Measurements from ENCODE around the gene HIP1R. TPM values are rescaled to one million over a fixed set of nuclear protein-coding genes. Genes with fewer than 3 reads are reported as not detected.

Gene HIP1R
- total and polyA plus RNA-seq, 2 of the 8 experiments (the other 6 are each of a cell fraction or from before 2014, with no cell fraction given), result 11.2 to 14.5 TPM

DNA sequence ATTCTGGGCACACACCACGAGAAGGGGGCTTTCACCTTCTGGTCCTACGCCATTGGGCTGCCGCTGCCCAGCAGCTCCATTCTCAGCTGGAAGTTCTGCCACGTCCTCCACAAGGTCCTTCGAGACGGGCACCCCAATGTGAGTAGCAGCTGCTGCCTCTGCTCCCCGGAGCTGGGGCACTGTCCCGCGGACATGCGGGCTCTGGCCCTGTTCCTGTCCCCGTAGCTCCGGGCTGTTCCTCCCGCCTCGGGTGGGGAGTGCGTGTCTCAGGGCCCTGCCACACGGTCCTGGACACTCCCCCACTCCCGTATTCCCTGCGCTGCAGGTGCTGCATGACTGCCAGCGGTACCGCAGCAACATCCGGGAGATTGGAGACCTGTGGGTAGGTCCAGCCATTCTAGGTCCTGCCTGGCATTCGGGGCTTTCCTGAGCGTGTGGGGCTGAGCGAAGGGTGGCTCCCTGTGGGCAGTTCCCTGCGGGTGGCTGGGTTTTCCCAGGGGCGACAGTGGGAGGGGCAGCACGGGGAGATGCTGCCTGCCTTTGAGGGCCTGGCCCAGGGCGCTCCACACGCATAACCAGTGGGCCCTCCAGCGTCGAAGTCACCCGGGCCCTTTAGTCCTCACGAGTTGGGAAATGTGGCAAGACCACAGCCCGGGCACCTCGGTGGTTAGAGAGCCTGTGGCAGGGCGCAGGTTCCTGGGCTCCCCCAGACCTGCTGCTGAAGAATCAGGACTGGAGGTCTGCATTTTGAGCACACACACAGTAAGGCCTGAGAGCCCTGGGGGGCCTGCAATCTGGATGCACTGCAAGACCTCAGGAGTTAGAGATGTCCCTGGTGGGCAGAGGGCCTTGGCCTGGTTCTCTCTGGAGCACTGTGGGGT, 13.5 kb downstream of the HIP1R start:
- Histone ChIP-seq H3K79me1 (ENCODE audit: low read depth, low read length) (peaks cover 4% of the 10 kb centered on the region), H2AK5ac (ENCODE audit: low read depth, low read length) (no peak overlapping the region), H3K9ac (replicated peaks in 1 of 4; ENCODE audit: extremely low read depth in 1 of 4, low read depth in 3 of 4, low read length in 3 of 4) (no peak overlapping the region), H4K91ac (replicated peaks; ENCODE audit: insufficient read length, low read length) (no peak overlapping the region), H3K23me2 (ENCODE audit: low read depth, low read length) (no peaks in the 10 kb centered on the region), H3K27ac (ENCODE audit: low read depth, low read length) (no peak overlapping the region), H4K5ac (ENCODE audit: insufficient read length, low read depth, low read length) (no peak overlapping the region), H4K8ac (ENCODE audit: extremely low read depth, insufficient read depth, low read length) (no peak overlapping the region), H3K18ac (ENCODE audit: extremely low read depth, low read length) (no peak overlapping the region), H4K20me1 (replicated peaks in 1 of 2; ENCODE audit: control insufficient read depth in 1 of 2, insufficient read depth in 2 of 2, low read length in 2 of 2) (peaks cover 9 to 11% of the 10 kb centered on the region in 2 experiments), H3K9me3 (ENCODE audit: insufficient read depth in 2 of 2, low read depth in 1 of 2, low read length in 1 of 2) (no peaks in the 10 kb centered on the region), H3K27me3 (replicated peaks in 1 of 4; ENCODE audit: control insufficient read depth in 3 of 4, extremely low read depth in 1 of 4, insufficient read depth in 3 of 4, low read length in 3 of 4) (no peaks in the 10 kb centered on the region), H2BK15ac (ENCODE audit: low read length) (no peak overlapping the region), H3K56ac (replicated peaks; ENCODE audit: insufficient read length, low read depth, low read length) (no peak overlapping the region), H2BK120ac (replicated peaks; ENCODE audit: low read depth, low read length) (no peak overlapping the region), H3K4me2 (ENCODE audit: insufficient read depth in 1 of 2, low read depth in 2 of 2, low read length in 2 of 2) (no peak overlapping the region), H2BK20ac (ENCODE audit: low read length) (no peak overlapping the region), H3K4me1 (replicated peaks in 1 of 4; ENCODE audit: control insufficient read depth in 3 of 4, insufficient read depth in 4 of 4, low read length in 3 of 4) (peaks cover 0 to 4% (median 4%) of the 10 kb centered on the region in 4 experiments; a peak in 5 of 7 replicates), H3K4ac (replicated peaks; ENCODE audit: insufficient read length, low read depth, low read length) (no peak overlapping the region), H2BK5ac (ENCODE audit: low read depth, low read length) (0 out of 2 replicates have a peak overlapping the region, but pooled peaks have one; percentile 16), H3K4me3 (ENCODE audit: extremely low read depth in 1 of 4, insufficient read depth in 2 of 4, low read depth in 3 of 4, low read length in 4 of 4) (no peak overlapping the region), H3K79me2 (ENCODE audit: control insufficient read depth in 1 of 2, insufficient read depth in 2 of 2, low read length in 2 of 2) (no peaks in the 10 kb centered on the region), H3K23ac (ENCODE audit: insufficient read length) (no peak overlapping the region), H2BK12ac (ENCODE audit: low read depth, low read length) (no peak overlapping the region), H2AFZ (ENCODE audit: low read length) (no peak overlapping the region), H3K36me3 (ENCODE audit: control insufficient read depth in 2 of 4, insufficient read depth in 4 of 4, low read length in 3 of 4) (no peaks in the 10 kb centered on the region), H3K14ac (ENCODE audit: insufficient read length) (no peak overlapping the region)
- ChIA-PET POLR2A (ENCODE audit: partially characterized antibody) (no interaction called here), CTCF (ENCODE audit: partially characterized antibody) (interaction anchor here (0.7 to 11.4 kb wide), 6 partner anchors 10 to 104 kb away, joined by 3 to 129 read pairs (median 4); no protein-coding TSS in a partner anchor)
- DNase-seq (ENCODE audit: low read depth in 1 of 2, low spot score in 2 of 2) (no peak), FAIRE-seq (no peak)
- TF ChIP-seq EGR1 (IDR thresholded peaks at IDR 0.05; ENCODE audit: borderline replicate concordance, low read depth, low read length) (no peak), POLR2A (IDR thresholded peaks at IDR 0.05; ENCODE audit: control extremely low read depth in 1 of 2, low read depth in 2 of 2, low read length in 2 of 2) (no peak), HDAC6 (IDR thresholded peaks at IDR 0.05; ENCODE audit: low read depth, low read length) (no peak), SP1 (IDR thresholded peaks at IDR 0.05; ENCODE audit: low read depth, low read length) (no peak), EZH2 (IDR thresholded peaks at IDR 0.05; ENCODE audit: low read depth, low read length, severe bottlenecking) (no peak), RFX5 (IDR thresholded peaks at IDR 0.05; ENCODE audit: borderline replicate concordance, low read depth, low read length) (no peak), POLR2AphosphoS5 (IDR thresholded peaks at IDR 0.05; ENCODE audit: low read depth, low read length) (no peak), JUND (IDR thresholded peaks at IDR 0.05; ENCODE audit: low read length) (no peak)
- 90% methylated on average over 28 of the region's 36 CpGs; no CpG with 5 or more reads in 1 of the 2 experiments for WGBS, 2 experiments (ENCODE audit: extremely low coverage in 1 of 2, insufficient coverage in 1 of 2, insufficient read length in 1 of 2, insufficient replicate concordance in 2 of 2, low coverage in 1 of 2, low lambda C conversion rate in 2 of 2, missing lambda C conversion rate in 1 of 2)
